Stimulated activated CD8-positive, alpha-beta memory T cell treated with anti-CD3 and anti-CD28 coated beads, Interleukin-12 subunit alpha, Interleukin-12 subunit beta, amount 100 ng/mL, for 1 hour (primary cell): Measurements from ENCODE around the gene CTNNA3.

Experiments
- DNase-seq: peaks from one replicate; pipeline ENCODE4 v3.0.0-alpha.2; 2020; ENCODE audit warnings: low read depth

CTNNA3 gene

GRCh38 chr10:66748217-66748616 lies 947.8 kb downstream of the CTNNA3 start:
- no peak for DNase-seq

- no peak for DNase-seq
Observed at GRCh38 chr10:66747451-66747850, 948.5 kb downstream of the CTNNA3 start.

GRCh38 chr10:66746711-66747110 lies 949.3 kb downstream of the CTNNA3 start:
- no peak for DNase-seq

- DNase-seq = no peak
Observed at GRCh38 chr10:66746246-66746645, 949.7 kb downstream of the CTNNA3 start.

GRCh38 chr10:66744915-66745314 lies 951.1 kb downstream of the CTNNA3 start:
- DNase-seq = no peak

DNA sequence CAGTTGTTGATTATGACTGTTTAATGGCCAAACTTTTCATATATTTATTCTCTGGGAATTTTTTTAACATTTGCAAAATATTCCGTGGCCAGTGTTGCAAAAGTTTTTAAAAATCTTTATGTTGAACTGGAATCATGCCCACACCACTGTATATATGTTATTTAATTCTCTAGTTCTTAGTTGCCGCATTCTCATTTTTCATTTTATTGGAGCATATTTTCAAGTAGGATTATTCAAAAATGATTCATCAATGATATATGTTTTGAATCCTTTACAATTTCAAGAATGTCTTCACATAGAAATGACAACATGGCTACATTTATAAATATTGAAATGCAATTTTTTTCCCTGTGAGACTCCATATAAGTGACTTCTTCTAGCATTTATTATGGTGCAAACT lies 958.8 kb downstream of the CTNNA3 start:
- DNase-seq = no peak

DNA sequence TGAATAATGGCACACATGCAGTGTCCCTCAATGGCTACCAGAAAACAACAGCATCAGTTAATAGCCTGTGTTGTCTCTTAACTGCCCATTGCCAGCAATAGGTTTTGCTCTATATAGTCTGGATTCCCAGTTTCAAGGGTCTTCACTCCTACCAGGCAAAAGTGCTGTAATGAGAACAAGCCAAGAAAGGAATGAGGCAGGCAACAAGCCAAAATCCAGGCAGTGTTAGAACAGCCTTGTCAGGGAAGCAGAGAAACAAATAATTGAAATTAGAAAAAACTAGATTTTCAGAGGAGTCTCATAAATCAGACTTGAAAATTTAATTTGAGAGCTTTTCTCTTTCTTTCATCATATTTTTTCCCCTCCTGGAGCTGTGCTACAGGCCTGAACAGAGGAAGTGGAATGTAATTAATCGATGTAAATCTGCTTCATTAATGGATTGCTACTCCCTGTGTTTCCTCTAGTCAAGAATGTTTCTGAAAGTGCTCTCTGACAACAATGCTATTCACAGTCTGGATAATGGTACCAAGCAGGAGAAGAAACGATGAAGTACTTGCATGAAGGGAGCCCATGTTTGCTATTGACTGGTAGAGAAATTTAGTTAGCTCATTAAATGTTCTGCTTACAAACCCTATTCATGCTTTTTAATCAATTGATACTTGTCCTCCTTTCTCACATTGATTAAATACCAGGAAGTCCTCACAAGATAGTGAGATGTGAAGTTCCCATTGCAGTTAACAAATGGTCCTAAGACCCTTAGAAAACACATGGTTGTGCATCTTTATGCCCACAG lies 972.2 kb downstream of the CTNNA3 start:
- DNase-seq = no peak

- DNase-seq = no peak
Observed at GRCh38 chr10:66719483-66719882, 976.5 kb downstream of the CTNNA3 start.

DNA sequence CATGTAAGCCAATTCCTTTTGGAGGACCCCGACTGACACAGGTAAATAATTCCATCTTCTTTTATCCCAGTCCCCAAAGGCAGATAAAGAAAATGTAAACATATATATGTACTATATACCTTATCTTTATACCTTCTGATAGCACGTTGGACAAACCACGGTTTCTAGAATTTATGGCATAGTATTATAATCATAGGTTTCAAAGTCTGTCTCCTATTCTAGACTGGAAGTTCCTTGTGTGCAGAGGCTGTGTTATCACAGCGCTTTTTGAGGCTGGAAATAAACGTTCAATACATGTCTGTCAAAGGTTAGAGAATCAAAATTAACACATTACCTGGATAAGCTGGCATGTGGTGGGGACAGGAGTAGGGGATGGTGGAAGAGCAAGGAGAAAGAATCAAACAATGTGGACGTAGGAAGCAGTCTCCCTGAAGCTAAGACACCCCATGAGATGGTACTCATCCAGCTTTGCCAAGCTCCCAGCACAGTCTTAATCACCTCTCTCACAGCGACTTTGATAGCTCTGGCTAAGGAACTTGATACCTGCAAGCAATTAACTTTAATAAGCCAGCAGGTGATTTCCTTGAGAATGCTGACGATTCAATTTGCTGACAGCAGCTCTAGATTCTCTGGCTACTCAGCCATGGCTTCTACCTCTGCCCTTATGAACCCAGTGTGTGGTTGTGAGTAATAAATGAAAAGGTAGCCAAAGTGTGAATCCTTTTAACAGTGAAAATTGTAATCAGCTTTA lies 978.6 kb downstream of the CTNNA3 start:
- DNase-seq = no peak

DNA sequence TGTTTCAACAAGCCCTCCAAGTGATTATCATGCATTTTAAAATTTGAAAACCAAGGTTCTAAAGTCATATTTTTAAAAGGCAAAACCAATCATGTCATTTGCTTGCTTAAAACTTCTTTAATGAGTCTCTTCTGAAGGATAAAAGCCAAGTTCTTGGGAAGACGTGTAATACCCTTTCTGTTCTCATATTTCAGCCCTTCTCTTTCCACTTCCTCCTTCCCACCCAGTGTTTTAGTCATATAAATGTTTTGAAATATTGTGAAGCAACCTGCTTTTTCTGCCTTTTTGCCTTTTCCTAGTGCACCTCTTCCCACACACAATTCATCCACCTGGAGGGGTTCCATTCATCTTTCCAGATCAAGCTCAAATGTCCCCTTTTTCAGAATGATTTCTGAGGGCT lies 981.3 kb downstream of the CTNNA3 start:
- no peak for DNase-seq

DNA sequence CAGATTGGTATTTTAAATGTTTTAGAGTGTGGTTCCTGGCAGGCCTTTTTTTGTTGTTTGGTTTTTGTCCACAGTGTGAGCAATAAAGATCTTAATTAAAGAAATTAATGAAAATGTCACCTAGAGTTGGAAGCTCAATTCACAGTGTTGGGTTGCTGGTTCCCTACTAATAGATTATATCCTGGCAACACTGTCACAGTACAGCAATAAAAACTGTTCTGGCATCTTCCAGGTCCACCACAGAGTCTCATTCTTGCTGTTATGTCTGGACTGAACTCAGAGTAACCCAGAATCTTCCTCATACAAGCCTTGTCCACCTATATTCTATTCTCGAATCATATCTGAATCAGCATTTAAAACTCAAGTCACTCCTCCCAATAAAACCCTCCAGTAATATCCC lies 982.6 kb downstream of the CTNNA3 start:
- no peak for DNase-seq

DNA sequence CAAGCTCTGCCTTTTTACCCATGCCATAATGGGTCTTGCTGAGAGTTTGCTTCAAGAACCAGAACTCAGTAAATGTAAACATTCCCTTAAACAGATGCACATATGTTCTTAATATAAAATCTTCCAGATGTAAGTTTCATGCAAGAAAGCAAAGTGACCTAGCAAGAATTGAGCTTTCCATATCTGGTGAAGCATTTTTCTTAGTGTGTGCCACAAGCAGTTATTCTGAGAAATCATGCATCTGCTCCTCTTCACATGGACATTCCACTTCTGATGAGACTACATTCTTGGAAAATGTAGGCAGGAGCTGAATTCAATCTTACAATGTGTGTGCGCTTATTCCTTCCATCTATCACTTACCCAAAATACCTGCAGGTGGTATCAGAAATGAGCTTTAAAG lies 997.9 kb downstream of the CTNNA3 start:
- DNase-seq = no peak

DNA sequence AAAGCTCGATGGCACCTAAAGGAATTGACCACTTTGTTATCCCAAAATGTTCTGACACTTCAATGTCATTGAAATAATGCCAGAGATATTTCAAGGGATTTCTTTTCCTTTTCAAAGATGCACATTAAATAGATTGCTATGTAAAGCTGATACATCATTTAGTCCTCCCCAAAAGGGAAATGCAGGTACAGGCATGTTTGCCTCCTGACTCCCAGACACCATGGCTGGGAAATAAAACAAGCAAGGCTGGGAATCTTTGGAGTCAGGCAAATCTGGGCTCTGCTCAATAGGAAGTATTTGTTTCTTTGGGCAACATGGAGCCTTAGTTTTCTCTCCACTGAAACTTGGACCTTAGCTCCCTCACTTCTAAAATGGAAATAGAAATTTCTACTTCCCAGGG lies 1000.9 kb downstream of the CTNNA3 start:
- DNase-seq = no peak

GRCh38 chr10:66684581-66684980 lies 1011.4 kb downstream of the CTNNA3 start:
- DNase-seq = no peak

DNA sequence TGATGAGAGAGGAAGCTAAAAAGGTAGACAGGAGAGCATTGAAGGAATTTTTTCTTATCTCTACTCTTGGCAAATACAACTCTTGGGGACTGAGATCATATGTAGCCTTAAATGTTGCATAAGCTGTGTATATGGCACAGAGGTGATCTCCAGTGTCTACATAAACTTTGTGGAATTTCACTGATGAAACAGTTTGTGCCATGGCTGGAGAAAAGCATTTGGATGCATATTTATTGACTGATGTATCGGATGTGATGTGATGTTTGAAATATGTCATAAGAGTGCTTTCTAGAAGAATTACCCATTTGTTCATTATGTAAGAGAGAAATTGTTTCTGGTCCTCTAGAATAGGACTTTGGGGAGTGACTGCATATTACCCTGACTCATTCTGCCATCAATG lies 1015.1 kb downstream of the CTNNA3 start:
- no peak for DNase-seq

DNA sequence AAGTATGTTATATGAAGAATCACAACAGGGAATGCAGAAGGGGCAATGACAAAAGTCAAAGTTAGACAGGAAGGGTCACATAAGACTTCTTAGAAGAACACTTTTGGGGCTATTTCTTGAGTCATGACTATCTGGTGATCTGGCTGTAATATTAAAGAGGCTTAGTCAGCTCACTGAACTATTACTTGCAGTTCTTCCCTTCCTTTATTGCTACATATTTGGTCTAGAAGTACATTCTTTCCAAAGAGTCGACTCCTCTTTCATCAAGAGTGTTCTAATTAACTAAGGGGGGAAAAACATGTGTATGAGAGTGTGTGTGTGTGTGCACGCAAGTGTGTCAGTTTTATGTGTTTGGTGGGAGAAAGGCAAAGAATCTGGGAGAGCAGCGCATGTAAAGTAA lies 1017.5 kb downstream of the CTNNA3 start:
- DNase-seq = no peak

DNA sequence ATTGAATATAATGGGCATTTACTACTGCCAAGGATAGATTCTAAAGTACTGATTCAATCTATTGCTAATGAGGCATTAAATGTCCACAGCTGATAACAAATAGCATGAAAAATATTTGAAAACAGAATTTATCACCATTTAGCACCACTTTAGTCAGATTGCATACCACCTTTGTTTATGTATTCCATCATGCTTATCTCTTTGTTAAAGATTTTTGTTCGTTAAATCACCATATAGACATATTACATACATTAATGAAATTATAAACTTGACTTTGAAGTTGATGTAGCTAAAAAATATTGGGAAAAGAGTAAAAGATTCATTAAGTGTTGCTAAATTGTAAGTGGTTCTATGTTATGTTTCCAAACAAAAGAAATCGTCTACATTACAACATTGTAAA lies 1022.9 kb downstream of the CTNNA3 start:
- DNase-seq = no peak

- no peak for DNase-seq
Observed at GRCh38 chr10:66671562-66671961, 1024.4 kb downstream of the CTNNA3 start.

GRCh38 chr10:66671064-66671463 lies 1024.9 kb downstream of the CTNNA3 start:
- no peak for DNase-seq

DNA sequence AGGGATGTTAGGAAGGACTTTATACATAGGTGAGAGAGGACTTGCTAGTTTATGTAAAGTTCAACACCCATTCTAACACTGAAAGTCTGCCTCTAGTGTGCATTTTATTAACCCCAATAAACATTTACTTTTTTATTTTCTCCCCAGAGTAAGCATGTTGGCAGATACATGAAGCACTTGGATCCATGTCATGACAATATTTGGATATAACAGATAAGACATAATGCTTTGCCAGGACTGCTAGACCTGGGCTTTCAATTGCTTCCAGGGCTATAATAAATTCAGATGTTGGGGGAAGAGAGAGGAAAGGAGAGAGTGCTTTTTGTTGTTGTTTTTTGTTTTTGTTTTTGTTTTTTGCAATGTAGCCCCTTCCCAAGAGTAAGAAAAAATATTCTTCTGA lies 1039.5 kb downstream of the CTNNA3 start:
- no peak for DNase-seq

GRCh38 chr10:66654861-66655260 lies 1041.1 kb downstream of the CTNNA3 start:
- no peak for DNase-seq

DNA sequence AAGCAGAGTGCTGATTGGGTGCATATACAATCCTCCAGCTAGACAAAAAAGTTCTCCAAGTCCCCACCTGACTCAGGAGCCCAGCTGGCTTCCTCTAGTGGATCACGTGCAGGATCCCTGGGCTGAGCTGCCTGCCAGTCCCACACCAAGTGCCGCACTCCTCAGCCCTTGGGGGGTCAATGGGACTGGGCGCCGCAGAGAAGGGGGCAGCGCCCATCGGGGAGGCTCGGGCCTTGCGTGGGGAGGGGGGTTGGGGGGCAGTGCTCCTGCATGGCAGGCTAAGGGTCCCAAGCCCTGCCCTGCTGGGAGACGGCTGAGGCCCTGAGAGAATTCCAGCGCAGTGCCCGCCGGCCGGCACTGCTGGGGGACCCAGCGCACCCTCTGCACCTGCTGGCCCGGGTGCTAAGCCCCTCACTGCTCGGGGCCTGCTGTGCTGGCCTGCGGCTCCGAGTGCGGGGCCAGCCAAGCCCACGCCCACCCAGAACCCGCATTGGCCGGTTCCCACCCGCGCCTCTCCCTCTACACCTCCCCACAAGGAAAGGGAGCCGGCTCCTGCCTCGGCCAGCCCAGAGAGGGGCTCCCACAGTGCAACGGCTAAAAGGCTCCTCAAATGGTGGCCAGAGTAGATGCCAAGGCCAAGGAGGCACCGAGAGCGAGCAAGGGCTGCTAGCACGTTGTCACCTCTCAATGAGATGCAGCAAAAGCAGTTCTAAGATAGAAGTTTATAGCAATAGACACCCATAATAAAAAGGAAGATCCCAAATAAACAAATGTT lies 1044.5 kb downstream of the CTNNA3 start:
- no peak for DNase-seq

DNA sequence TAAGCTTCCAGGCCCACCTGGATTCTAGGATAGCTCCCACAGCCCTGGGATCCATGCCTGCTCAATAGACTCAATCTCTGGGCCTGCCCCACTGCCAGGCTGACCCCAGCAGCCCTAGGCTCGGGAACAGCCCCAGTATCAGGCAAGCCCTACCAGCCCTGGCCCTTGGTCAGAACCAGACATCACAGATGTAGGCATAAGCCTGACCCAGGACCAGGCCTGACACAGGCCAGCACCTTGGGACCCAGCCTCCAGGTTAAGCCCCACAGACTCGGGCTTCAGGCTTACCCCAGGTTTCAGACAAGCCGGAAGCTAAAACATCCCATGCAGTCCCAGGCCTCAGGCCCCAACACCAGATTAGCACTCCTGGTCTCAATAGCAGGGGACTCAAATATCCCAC lies 1046.4 kb downstream of the CTNNA3 start:
- DNase-seq = no peak
